Activated naive CD4-positive, alpha-beta T cell treated with anti-CD3 and anti-CD28 coated beads, Interleukin-2, amount 50 U/mL, for 72 hours (primary cell): Measurements from ENCODE around the gene NADK. TPM values are rescaled to one million over a fixed set of nuclear protein-coding genes. Genes with fewer than 3 reads are reported as not detected.
"Not testable (repeated sequence)": the region's sequence is repeated elsewhere in the genome, so short reads cannot be mapped to it uniquely, and the experiment has no call there.

Experiments used
- ATAC-seq, 2 donors: fragments of 150-1000 bp; cut with Tn5 transposase; 2 replicates each; pipeline ENCODE4 v1.10.0; 2021; ENCODE audit warnings: mild to moderate bottlenecking in 2 of 2, moderate library complexity in 2 of 2
- DNase-seq, 2 donors: peaks; one replicate each; pipeline ENCODE4 v3.0.0; 2021 to 2022; ENCODE audit warnings: low spot score in 2 of 2
- H3K27ac Mint-ChIP-seq, 2 donors: one replicate each; pipeline ENCODE4 v1.8.0; 2022; ENCODE audit warnings: mild to moderate bottlenecking in 2 of 2, mixed read lengths in 2 of 2
- H3K36me3 Mint-ChIP-seq, 2 donors: one replicate each; pipeline ENCODE4 v1.8.0; 2022; ENCODE audit warnings: mixed read lengths in 2 of 2
- H3K9me3 Mint-ChIP-seq, 2 donors: one replicate each; pipeline ENCODE4 v1.8.0; 2022; ENCODE audit warnings: mixed read lengths in 2 of 2
- total RNA-seq, 2 donors: library from RNA; stranded (reverse); gene quantifications; one replicate each; pipeline ENCODE4 v1.2.3, GENCODE V29; 2022

NADK gene
- total RNA-seq, 2 donors from 2014 or later: 64.7 to 67.6 TPM

DNA sequence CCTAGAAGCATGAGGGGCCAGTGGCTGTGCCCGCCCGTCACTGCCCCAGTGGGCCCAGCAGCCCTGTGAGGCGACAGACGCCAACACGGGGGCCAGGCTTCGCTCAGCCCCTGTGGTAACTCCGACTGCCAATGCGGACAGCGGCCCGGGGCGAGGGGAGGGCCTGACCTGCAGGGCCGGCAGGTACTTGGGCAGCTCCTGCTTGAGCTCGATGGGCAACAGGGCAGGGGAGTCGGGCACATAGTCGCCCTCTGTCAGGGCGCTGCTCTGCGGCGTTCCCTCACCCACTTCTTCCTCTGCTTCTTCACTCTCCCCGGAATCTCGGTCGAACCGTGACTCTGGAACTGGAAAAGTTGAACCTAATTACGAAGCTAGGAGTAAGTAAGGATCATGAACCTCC lies 71.0 kb downstream of the NADK start:
- not testable (repeated sequence) for DNase-seq, H3K9me3 Mint-ChIP-seq, H3K36me3 Mint-ChIP-seq, ATAC-seq, H3K27ac Mint-ChIP-seq

DNA sequence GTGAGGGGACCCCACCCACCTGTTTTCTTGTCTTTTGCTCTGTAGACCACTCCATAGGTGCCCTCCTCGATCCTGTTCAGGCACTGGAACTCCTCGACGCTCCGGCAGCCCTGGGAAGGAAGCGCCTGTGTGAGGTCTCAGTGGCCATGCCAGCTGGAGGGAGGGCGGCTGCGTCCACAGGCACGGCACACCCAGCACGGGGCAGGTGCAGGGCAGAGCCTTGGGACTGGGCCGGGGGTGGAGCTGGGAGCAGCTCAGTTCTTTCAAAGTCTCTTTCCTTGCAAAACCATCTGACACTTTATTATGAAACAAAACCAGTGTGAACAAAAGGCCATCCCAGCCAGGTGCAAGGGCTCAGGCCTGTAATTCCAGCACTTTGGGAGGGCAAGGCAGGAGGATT lies 72.6 kb downstream of the NADK start:
- not testable (repeated sequence) for H3K36me3 Mint-ChIP-seq, ATAC-seq, H3K9me3 Mint-ChIP-seq, H3K27ac Mint-ChIP-seq, DNase-seq

DNA sequence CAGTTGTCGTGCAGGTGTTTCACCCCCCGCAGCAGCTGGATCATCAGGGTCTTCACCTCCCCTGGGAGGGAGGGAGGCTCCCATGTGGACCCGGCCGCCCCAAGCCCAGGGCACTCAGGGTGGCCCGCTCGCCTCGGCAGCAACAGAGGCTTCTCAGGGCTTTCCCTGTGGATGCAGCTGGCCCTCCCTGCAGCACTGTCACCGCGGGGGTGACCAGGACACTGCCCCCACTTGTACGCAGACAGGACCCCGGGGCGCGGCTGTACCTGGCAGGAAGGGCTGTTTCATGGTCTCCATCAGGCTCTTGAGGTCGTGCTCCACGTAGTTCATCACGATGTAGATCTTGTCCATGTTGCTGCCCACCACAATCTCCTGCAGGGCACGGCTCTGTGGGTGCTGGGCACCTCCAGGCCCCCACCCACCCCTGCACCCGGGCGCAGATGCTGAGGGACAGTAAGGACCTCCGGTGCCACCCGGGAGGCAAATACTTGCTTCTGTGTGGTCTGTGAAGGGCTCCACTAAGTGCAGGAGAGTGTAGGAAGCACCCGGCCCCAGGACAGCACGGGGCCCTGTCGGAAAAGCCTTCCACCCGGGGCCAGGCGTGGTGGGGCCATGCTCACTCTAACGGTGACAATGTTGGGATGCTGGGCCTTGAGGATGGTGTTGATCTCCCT lies 73.8 kb downstream of the NADK start:
- not testable (repeated sequence) for DNase-seq, H3K36me3 Mint-ChIP-seq

DNA sequence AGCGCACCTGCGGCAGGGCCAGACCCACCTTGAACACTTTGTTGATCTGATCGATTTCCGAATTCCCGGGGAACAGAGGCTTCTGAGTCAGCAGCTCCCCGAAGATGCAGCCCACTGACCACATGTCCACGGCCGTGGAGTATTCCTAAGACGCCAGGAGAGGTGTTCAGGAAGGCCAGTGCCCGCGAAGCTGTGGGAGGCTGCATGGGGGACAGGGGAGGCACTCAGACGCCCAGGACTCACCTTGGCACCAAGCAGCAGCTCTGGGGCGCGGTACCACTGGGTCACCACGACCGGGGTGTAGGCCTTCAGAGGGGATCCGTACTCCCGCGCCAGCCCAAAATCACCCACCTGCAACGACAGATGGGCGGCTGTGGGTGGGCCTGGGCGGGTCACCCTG lies 74.5 kb downstream of the NADK start:
- H3K36me3 Mint-ChIP-seq: no peaks in the 10 kb centered on the region
- H3K27ac Mint-ChIP-seq: no peak overlapping the region
- H3K9me3 Mint-ChIP-seq: no peaks in the 10 kb centered on the region
- ATAC-seq (no peak), DNase-seq (no peak)

More for the DNA sequence above, 73.8 kb downstream of the NADK start:
- not testable (repeated sequence) for H3K27ac Mint-ChIP-seq, ATAC-seq, H3K9me3 Mint-ChIP-seq

DNA sequence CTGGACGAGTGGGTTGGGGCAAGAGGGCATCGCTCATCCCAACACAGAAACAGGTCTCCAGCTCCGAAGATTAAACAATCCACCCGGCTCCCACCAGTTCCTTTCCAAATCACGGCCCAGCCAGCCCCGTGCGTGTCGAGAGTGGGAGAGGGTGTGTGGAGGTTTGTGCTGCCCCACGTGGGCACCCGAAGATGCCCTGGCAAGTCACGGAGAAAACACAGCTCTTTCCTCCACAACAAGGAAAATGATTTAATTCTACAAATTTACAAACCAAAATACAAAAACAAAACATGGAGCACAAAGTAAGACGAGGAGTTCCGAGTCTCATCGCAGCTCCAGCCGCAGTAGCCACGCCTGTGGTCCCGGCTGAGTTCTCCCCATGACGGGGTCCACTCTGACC lies 75.8 kb downstream of the NADK start:
- not testable (repeated sequence) for H3K9me3 Mint-ChIP-seq, DNase-seq, H3K27ac Mint-ChIP-seq, H3K36me3 Mint-ChIP-seq, ATAC-seq

Other genes with a start within 250 kb of the NADK start
- gene TMEM240, start 237.8 kb downstream of the NADK start, total RNA-seq: under 1 TPM; 0.41 to 0.58 TPM
- gene SSU72, start 203.6 kb downstream of the NADK start, total RNA-seq: 100 to 1,000 TPM in 1 of 2 donors, 10 to 100 TPM in 1; 82.9 to 121 TPM
- 1 to 10 TPM in 1 of 2 donors, under 1 TPM in 1; 0.18 to 2.9 TPM for gene FNDC10, start 178.3 kb downstream of the NADK start, total RNA-seq
- 10 to 100 TPM; 36.7 to 49.8 TPM for gene MIB2, start 163.0 kb downstream of the NADK start, total RNA-seq
- gene MMP23B, start 146.3 kb downstream of the NADK start, total RNA-seq: 1 to 10 TPM; 1.6 to 2.7 TPM
- gene CDK11B, start 119.5 kb downstream of the NADK start, total RNA-seq: 10 to 100 TPM; 32.7 to 41.0 TPM
- gene SLC35E2B, start 85.7 kb downstream of the NADK start, total RNA-seq: 10 to 100 TPM; 19.0 to 48.5 TPM
- 100 to 1,000 TPM in 1 of 2 donors, 10 to 100 TPM in 1; 63.0 to 108 TPM for gene CDK11A, start 54.1 kb downstream of the NADK start, total RNA-seq
- gene GNB1, start 112.6 kb upstream of the NADK start, total RNA-seq: 100 to 1,000 TPM; 267 to 358 TPM
- 1 to 10 TPM; 1.4 to 2.6 TPM for gene CALML6, start 136.8 kb upstream of the NADK start, total RNA-seq
- gene TMEM52, start 140.8 kb upstream of the NADK start, total RNA-seq: 1 to 10 TPM in 1 of 2 donors, under 1 TPM in 1; 0.64 to 1.5 TPM
- gene CFAP74, start 225.3 kb upstream of the NADK start, total RNA-seq: not detected
- not detected for gene GABRD, start 240.9 kb upstream of the NADK start, total RNA-seq